A673 (cell line): ENCODE results near the gene MYORG. TPM values are rescaled to one million over a fixed set of nuclear protein-coding genes. Genes with fewer than 3 reads are reported as not detected.

Experiments used
- BruUV-seq: library from RNA; stranded (reverse); fragments of 400-500 nt; replicated peaks from 2 replicates; lab custom pipeline; 2021; lab: Mats Ljungman, UMichigan
- CTCF ChIA-PET: fragments of 300-600 bp; sonication (Branson Sonifier 250); formaldehyde crosslinking; loops from one replicate; lab custom pipeline; 2022; ENCODE audit warnings: antibody characterized with exemption; lab: Charles Lee
- POLR2A ChIA-PET: fragments of 300-600 bp; sonication (Branson Sonifier 250); formaldehyde crosslinking; loops from one replicate; lab custom pipeline; 2022; ENCODE audit warnings: antibody characterized with exemption; ENCODE audit not compliant: low non-redundant PET; lab: Charles Lee
- DNase-seq: peaks from one replicate; pipeline ENCODE4 v3.0.0-alpha.2; 2015; ENCODE audit warnings: low spot score
- H3K27ac ChIP-seq: fragments of 200-600 bp; sonication (generic); 2 replicates; pipeline ENCODE4 v1.5.1; 2016; ENCODE audit warnings: mixed run types, low read depth, mild to moderate bottlenecking, mixed read lengths, antibody characterized with exemption, low read length; ENCODE audit not compliant: poor library complexity, severe bottlenecking
- H3K27me3 ChIP-seq: fragments of 200-600 bp; sonication (generic); replicated peaks from 2 replicates; pipeline ENCODE4 v1.6.1; 2017; ENCODE audit warnings: mixed run types, low read depth, mild to moderate bottlenecking, mixed read lengths, antibody characterized with exemption, low read length; ENCODE audit not compliant: insufficient read depth, poor library complexity
- H3K36me3 ChIP-seq: fragments of 200-600 bp; sonication (generic); 2 replicates; pipeline ENCODE4 v1.6.1; 2016; ENCODE audit warnings: mixed run types, mild to moderate bottlenecking, mixed read lengths, antibody characterized with exemption, low read length; ENCODE audit not compliant: insufficient read depth, poor library complexity, severe bottlenecking
- H3K4me1 ChIP-seq: fragments of 200-600 bp; sonication (generic); 2 replicates; pipeline ENCODE4 v1.6.1; 2017; ENCODE audit warnings: mixed run types, mild to moderate bottlenecking, mixed read lengths, antibody characterized with exemption, low read length; ENCODE audit not compliant: insufficient read depth, poor library complexity, severe bottlenecking
- H3K4me3 ChIP-seq: fragments of 200-600 bp; sonication (generic); 2 replicates; pipeline ENCODE4 v1.5.1; 2016; ENCODE audit warnings: low read depth, mixed run types, mild to moderate bottlenecking, mixed read lengths, low read length; ENCODE audit not compliant: poor library complexity, severe bottlenecking
- H3K9me3 ChIP-seq: fragments of 200-600 bp; sonication (generic); 2 replicates; pipeline ENCODE4 v1.6.1; 2016; ENCODE audit warnings: mixed run types, low read depth, mild to moderate bottlenecking, mixed read lengths, antibody characterized with exemption, low read length; ENCODE audit not compliant: poor library complexity, severe bottlenecking
- EZH2 ChIP-seq: fragments of 200-600 bp; sonication (generic); IDR thresholded peaks from 2 replicates; pipeline ENCODE4 v1.6.1; 2017; ENCODE audit warnings: borderline replicate concordance, low read depth, mild to moderate bottlenecking, mixed read lengths, antibody characterized with exemption, low read length; ENCODE audit not compliant: poor library complexity, severe bottlenecking
- intact Hi-C: fragments of 100-400 bp; cut with micrococcal nuclease; formaldehyde crosslinking; loops from one replicate; pipeline ENCODE4 v1.10.0; 2022; ENCODE audit not compliant: unreplicated experiment
- total RNA-seq: library from RNA; stranded (reverse); gene quantifications from 2 replicates; pipeline ENCODE4 v1.2.3, GENCODE V29; 2021
- TF ChIP-seq, protein P1 (sequence below): fragments of 300-800, 200-600 bp; sonication (generic); conservative IDR thresholded peaks from 2 replicates; pipeline ENCODE4 v1.5.1; 2017; ENCODE audit warnings: low read depth, mild to moderate bottlenecking, antibody characterized with exemption, low read length, moderate library complexity, mixed read lengths

The MYORG gene
- total RNA-seq, 1 experiment from 2014 or later: 7.8 TPM

DNA sequence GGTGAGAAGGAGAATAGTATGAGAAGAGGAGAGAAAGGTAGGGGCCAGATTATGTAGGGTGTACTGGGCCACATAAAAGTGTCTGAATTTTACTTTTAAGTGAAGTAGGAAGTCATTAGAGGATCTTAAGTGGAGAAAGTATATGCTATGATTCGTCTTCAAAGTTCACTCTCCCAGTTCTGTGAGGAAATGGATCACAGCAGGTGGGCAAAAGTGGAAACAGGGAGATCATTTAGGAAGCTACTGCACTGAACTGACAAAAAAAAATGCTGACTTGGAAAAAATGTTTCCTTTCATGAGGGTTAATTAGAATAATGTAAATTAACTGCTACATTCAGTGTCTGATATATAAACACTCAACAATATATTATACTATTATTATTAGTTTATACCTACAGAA is 50.0 kb downstream of the MYORG start:
- H3K9me3 ChIP-seq: no peaks in the 10 kb centered on the region
- no peaks in the 10 kb centered on the region for H3K36me3 ChIP-seq
- no peaks in the 10 kb centered on the region for H3K27me3 ChIP-seq
- ChIA-PET POLR2A (no interaction called here), CTCF (no interaction called here)
- no TSS peak for BruUV-seq
- peak; percentile 49 for DNase-seq
- H3K4me3 ChIP-seq: peak overlapping the region; percentile 8
- intact Hi-C loops: no loop called here
- peaks cover 35% of the 10 kb centered on the region for H3K4me1 ChIP-seq
- H3K27ac ChIP-seq: peak overlapping the region; percentile 22
- TF ChIP-seq, protein P1, sequence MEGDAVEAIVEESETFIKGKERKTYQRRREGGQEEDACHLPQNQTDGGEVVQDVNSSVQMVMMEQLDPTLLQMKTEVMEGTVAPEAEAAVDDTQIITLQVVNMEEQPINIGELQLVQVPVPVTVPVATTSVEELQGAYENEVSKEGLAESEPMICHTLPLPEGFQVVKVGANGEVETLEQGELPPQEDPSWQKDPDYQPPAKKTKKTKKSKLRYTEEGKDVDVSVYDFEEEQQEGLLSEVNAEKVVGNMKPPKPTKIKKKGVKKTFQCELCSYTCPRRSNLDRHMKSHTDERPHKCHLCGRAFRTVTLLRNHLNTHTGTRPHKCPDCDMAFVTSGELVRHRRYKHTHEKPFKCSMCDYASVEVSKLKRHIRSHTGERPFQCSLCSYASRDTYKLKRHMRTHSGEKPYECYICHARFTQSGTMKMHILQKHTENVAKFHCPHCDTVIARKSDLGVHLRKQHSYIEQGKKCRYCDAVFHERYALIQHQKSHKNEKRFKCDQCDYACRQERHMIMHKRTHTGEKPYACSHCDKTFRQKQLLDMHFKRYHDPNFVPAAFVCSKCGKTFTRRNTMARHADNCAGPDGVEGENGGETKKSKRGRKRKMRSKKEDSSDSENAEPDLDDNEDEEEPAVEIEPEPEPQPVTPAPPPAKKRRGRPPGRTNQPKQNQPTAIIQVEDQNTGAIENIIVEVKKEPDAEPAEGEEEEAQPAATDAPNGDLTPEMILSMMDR: no peak
- TF ChIP-seq EZH2: no peak

DNA sequence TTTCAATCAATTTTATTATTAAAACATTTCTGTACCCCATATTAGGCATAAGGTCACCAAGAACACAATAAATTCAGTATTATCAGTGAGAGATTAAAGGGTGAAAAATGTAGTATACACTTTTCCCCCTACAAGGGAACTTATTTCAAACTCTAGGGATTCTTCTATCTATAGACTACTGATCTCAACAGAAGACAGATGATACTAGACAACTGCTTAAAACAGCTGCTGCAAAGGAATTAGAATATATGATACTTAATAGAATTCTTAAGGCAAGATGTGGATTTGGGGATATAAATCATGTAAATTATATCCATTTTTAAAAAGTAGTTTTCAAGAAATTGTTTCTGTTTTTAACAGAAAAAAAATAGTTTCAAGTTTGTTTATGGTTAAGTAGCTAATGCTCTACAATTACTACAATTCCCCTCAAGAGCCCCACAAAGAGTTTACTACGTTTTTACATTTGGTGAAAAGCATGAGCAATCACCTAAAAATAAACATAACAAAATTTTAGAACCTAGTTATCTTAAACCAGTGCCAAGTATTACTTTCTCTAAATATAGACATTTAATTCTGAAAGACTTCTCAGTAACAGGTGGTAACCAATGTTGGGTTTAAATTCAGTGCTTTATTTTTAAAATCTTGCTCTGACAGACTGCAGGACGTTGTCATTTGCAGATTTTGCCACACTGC is 53.7 kb downstream of the MYORG start:
- Histone ChIP-seq H3K27ac (peak overlapping the region; percentile 2), H3K4me1 (peaks cover 35% of the 10 kb centered on the region), H3K4me3 (no peak overlapping the region), H3K9me3 (no peaks in the 10 kb centered on the region), H3K27me3 (no peaks in the 10 kb centered on the region), H3K36me3 (no peaks in the 10 kb centered on the region)
- no TSS peak for BruUV-seq
- no peak for TF ChIP-seq EZH2
- intact Hi-C loops: no loop called here
- no peak for DNase-seq
- POLR2A ChIA-PET: no interaction called here
- CTCF ChIA-PET: no interaction called here

DNA sequence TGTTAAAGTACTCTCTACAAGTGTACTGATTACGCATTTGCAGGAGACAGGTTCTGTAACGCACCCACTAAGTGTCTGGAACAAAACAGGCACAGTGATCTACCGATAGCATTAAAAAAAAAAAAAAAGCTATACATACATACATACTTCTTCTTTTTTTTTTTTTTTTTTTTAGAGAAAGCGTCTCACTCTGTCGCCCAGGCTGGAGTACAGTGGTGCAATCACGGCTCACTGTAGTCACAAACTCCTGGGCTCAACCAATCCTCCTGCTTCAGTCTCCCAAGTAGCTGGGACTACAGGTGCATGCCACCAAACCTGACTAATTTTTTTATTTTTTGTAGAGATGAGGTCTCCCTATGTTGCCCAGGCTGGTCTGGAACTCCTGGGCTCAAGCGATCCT is 55.2 kb downstream of the MYORG start:
- Histone ChIP-seq H3K4me3 (no peak overlapping the region), H3K4me1 (peaks cover 22% of the 10 kb centered on the region), H3K27me3 (no peaks in the 10 kb centered on the region), H3K9me3 (no peaks in the 10 kb centered on the region), H3K36me3 (no peaks in the 10 kb centered on the region), H3K27ac (no peak overlapping the region)
- intact Hi-C loops: no loop called here
- ChIA-PET POLR2A (no interaction called here), CTCF (no interaction called here)
- no TSS peak for BruUV-seq
- TF ChIP-seq, protein P1: no peak
- TF ChIP-seq EZH2: no peak
- DNase-seq: no peak
